ENCODE data around the gene ADCYAP1R1. TPM values are rescaled to one million over a fixed set of nuclear protein-coding genes. Genes with fewer than 3 reads are reported as not detected.

ADCYAP1R1 gene
- total RNA-seq, 1 experiment from 2014 or later, result 8.9 TPM

- Histone ChIP-seq H2BK20ac (ENCODE audit: low read depth, low read length, poor library complexity, severe bottlenecking) (no peak overlapping the region), H3K4me1 (ENCODE audit: insufficient read depth, low read length) (no peaks in the 10 kb centered on the region), H2BK12ac (ENCODE audit: insufficient read length, low read depth, low read length) (no peak overlapping the region), H3K4ac (ENCODE audit: low read depth, low read length) (no peak overlapping the region), H3K23me2 (ENCODE audit: insufficient read length, low read depth, low read length, poor library complexity, severe bottlenecking) (no peaks in the 10 kb centered on the region), H3K4me2 (ENCODE audit: insufficient read depth, insufficient read length, low read length) (no peak overlapping the region), H4K20me1 (ENCODE audit: control insufficient read depth, insufficient read depth, insufficient read length) (no peaks in the 10 kb centered on the region), H3K56ac (ENCODE audit: insufficient read length, low read depth, low read length) (no peak overlapping the region), H3K18ac (ENCODE audit: insufficient read length, low read depth, low read length) (no peak overlapping the region), H2AFZ (ENCODE audit: low read length) (no peak overlapping the region), H3T11ph (ENCODE audit: low read length) (no peak overlapping the region), H2AK5ac (ENCODE audit: insufficient read length, low read length) (no peak overlapping the region), H3K9ac (ENCODE audit: extremely low read depth, insufficient read length, low read length) (no peak overlapping the region), H3K27ac (ENCODE audit: insufficient read length, low read depth, low read length) (no peak overlapping the region), H3K79me2 (ENCODE audit: insufficient read depth, low read length) (no peaks in the 10 kb centered on the region), H2BK15ac (ENCODE audit: low read depth, low read length) (no peak overlapping the region), H3K23ac (ENCODE audit: insufficient read length, low read depth, low read length) (no peak overlapping the region), H3K79me1 (ENCODE audit: insufficient read depth, low read depth, low read length, poor library complexity, severe bottlenecking) (no peaks in the 10 kb centered on the region), H4K91ac (ENCODE audit: insufficient read length, low read depth, low read length) (no peak overlapping the region), H2BK120ac (ENCODE audit: low read depth, low read length, poor library complexity, severe bottlenecking) (no peak overlapping the region), H3K9me3 (ENCODE audit: control insufficient read depth, low read depth, low read length) (no peaks in the 10 kb centered on the region), H3K14ac (ENCODE audit: insufficient read depth, low read length) (no peak overlapping the region), H4K8ac (replicated peaks; ENCODE audit: insufficient read length, low read depth, low read length) (no peak overlapping the region), H2BK5ac (ENCODE audit: insufficient read length, low read length) (no peak overlapping the region), H4K5ac (ENCODE audit: insufficient read length, low read depth, low read length) (no peak overlapping the region), H3K27me3 (ENCODE audit: insufficient read depth, low read length) (no peaks in the 10 kb centered on the region)
- Mint-ChIP-seq H3K4me3 (no peak overlapping the region), H3K9me3 (no peaks in the 10 kb centered on the region), H3K36me3 (ENCODE audit: insufficient read depth in 1 of 3, low read depth in 3 of 3) (no peaks in the 10 kb centered on the region), H3K27ac (no peak overlapping the region), H3K27me3 (ENCODE audit: low read depth) (peaks cover 13% of the 10 kb centered on the region), H3K4me1 (peaks cover 6 to 9% of the 10 kb centered on the region in 2 experiments)
- no CpG with 5 or more reads among the region's 3 CpGs for WGBS (ENCODE audit: extremely low coverage, insufficient read length, low lambda C conversion rate)
- DNase-seq, result no peak
- TF ChIP-seq, protein P1, sequence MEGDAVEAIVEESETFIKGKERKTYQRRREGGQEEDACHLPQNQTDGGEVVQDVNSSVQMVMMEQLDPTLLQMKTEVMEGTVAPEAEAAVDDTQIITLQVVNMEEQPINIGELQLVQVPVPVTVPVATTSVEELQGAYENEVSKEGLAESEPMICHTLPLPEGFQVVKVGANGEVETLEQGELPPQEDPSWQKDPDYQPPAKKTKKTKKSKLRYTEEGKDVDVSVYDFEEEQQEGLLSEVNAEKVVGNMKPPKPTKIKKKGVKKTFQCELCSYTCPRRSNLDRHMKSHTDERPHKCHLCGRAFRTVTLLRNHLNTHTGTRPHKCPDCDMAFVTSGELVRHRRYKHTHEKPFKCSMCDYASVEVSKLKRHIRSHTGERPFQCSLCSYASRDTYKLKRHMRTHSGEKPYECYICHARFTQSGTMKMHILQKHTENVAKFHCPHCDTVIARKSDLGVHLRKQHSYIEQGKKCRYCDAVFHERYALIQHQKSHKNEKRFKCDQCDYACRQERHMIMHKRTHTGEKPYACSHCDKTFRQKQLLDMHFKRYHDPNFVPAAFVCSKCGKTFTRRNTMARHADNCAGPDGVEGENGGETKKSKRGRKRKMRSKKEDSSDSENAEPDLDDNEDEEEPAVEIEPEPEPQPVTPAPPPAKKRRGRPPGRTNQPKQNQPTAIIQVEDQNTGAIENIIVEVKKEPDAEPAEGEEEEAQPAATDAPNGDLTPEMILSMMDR (conservative IDR thresholded peaks at IDR 0.05), result no peak
Measured at GRCh38 chr7:31116615-31117014, 64.5 kb downstream of the ADCYAP1R1 start.
